ENCODE data around the gene PSORS1C1. TPM values are rescaled to one million over a fixed set of nuclear protein-coding genes. Genes with fewer than 3 reads are reported as not detected.

The PSORS1C1 gene
- total and polyA plus RNA-seq, 4 donors: 1.1 to 10.8 (median 2.5) TPM

GRCh38 chr6:31096215-31096614 is 18.4 kb upstream of the PSORS1C1 start:
- WGBS, 2 donors: 81 to 89% methylated on average over 3 of the region's 3 CpGs
- H3K27ac ChIP-seq (ENCODE audit: low read depth in 1 of 2, low read length in 1 of 2): no peak overlapping the region
- H3K9ac ChIP-seq (ENCODE audit: insufficient read depth in 1 of 2, low read length in 2 of 2): no peak overlapping the region
- no peaks in the 10 kb centered on the region for H3K27me3 ChIP-seq (ENCODE audit: control insufficient read depth in 3 of 3, insufficient read depth in 3 of 3, low read length in 2 of 3)
- DNase-seq: no peak
- no peak overlapping the region for H3K4me3 ChIP-seq
- H3K9me3 ChIP-seq (ENCODE audit: control insufficient read depth in 4 of 4, insufficient read depth in 3 of 4, low read length in 3 of 4): no peaks in the 10 kb centered on the region
- no peak for ATAC-seq (ENCODE audit: insufficient read depth, low FRiP score)
- no peak for TF ChIP-seq CTCF (IDR thresholded peaks at IDR 0.05; ENCODE audit: control extremely low read depth, extremely low read depth)
- H3K4me1 ChIP-seq (ENCODE audit: control insufficient read depth in 5 of 5, insufficient read depth in 5 of 5, low read length in 5 of 5): peaks cover 0 to 7% (median 0%) of the 10 kb centered on the region in 5 donors
- H3K36me3 ChIP-seq (ENCODE audit: control insufficient read depth in 4 of 4, insufficient read depth in 4 of 4, low read length in 4 of 4): no peaks in the 10 kb centered on the region

GRCh38 chr6:31096656-31097055 is 17.9 kb upstream of the PSORS1C1 start:
- DNase-seq (no peak), ATAC-seq (ENCODE audit: insufficient read depth, low FRiP score) (no peak)
- no peak for TF ChIP-seq CTCF (IDR thresholded peaks at IDR 0.05; ENCODE audit: control extremely low read depth, extremely low read depth)
- Histone ChIP-seq H3K27me3 (ENCODE audit: control insufficient read depth in 3 of 3, insufficient read depth in 3 of 3, low read length in 2 of 3) (no peaks in the 10 kb centered on the region), H3K9ac (ENCODE audit: insufficient read depth in 1 of 2, low read length in 2 of 2) (no peak overlapping the region), H3K4me1 (ENCODE audit: control insufficient read depth in 5 of 5, insufficient read depth in 5 of 5, low read length in 5 of 5) (peaks cover 0 to 7% (median 0%) of the 10 kb centered on the region in 5 donors), H3K36me3 (ENCODE audit: control insufficient read depth in 4 of 4, insufficient read depth in 4 of 4, low read length in 4 of 4) (no peaks in the 10 kb centered on the region), H3K27ac (ENCODE audit: low read depth in 1 of 2, low read length in 1 of 2) (no peak overlapping the region), H3K4me3 (no peak overlapping the region), H3K9me3 (ENCODE audit: control insufficient read depth in 4 of 4, insufficient read depth in 3 of 4, low read length in 3 of 4) (no peaks in the 10 kb centered on the region)
- WGBS, 2 donors: 61 to 68% methylated on average over 5 of the region's 5 CpGs

GRCh38 chr6:31098449-31098938 is 16.1 kb upstream of the PSORS1C1 start:
- TF ChIP-seq CTCF (IDR thresholded peaks at IDR 0.05; ENCODE audit: control extremely low read depth, extremely low read depth): no peak
- no peaks in the 10 kb centered on the region for H3K36me3 ChIP-seq (ENCODE audit: control insufficient read depth in 4 of 4, insufficient read depth in 4 of 4, low read length in 4 of 4)
- no peaks in the 10 kb centered on the region for H3K27me3 ChIP-seq (ENCODE audit: control insufficient read depth in 3 of 3, insufficient read depth in 3 of 3, low read length in 2 of 3)
- peaks cover 0 to 9% (median 0%) of the 10 kb centered on the region in 5 donors for H3K4me1 ChIP-seq (ENCODE audit: control insufficient read depth in 5 of 5, insufficient read depth in 5 of 5, low read length in 5 of 5)
- no peak overlapping the region for H3K9ac ChIP-seq (ENCODE audit: insufficient read depth in 1 of 2, low read length in 2 of 2)
- H3K4me3 ChIP-seq: no peak overlapping the region
- H3K27ac ChIP-seq (ENCODE audit: low read depth in 1 of 2, low read length in 1 of 2): no peak overlapping the region
- no peaks in the 10 kb centered on the region for H3K9me3 ChIP-seq (ENCODE audit: control insufficient read depth in 4 of 4, insufficient read depth in 3 of 4, low read length in 3 of 4)
- 89 to 95% methylated on average over 4 of the region's 4 CpGs for WGBS, 2 donors
- DNase-seq (no peak), ATAC-seq (ENCODE audit: insufficient read depth, low FRiP score) (no peak)

GRCh38 chr6:31103136-31103535 is 11.5 kb upstream of the PSORS1C1 start:
- no peaks in the 10 kb centered on the region for H3K36me3 ChIP-seq (ENCODE audit: control insufficient read depth in 4 of 4, insufficient read depth in 4 of 4, low read length in 4 of 4)
- no peak for TF ChIP-seq CTCF (IDR thresholded peaks at IDR 0.05; ENCODE audit: control extremely low read depth, extremely low read depth)
- no peak overlapping the region for H3K9ac ChIP-seq (ENCODE audit: insufficient read depth in 1 of 2, low read length in 2 of 2)
- no peaks in the 10 kb centered on the region for H3K27me3 ChIP-seq (ENCODE audit: control insufficient read depth in 3 of 3, insufficient read depth in 3 of 3, low read length in 2 of 3)
- H3K27ac ChIP-seq (ENCODE audit: low read depth in 1 of 2, low read length in 1 of 2): no peak overlapping the region
- 99 to 100% methylated on average over 2 of the region's 2 CpGs for WGBS, 2 donors
- no peak for ATAC-seq (ENCODE audit: insufficient read depth, low FRiP score)
- peaks cover 0 to 2% (median 0%) of the 10 kb centered on the region in 4 donors for H3K9me3 ChIP-seq (ENCODE audit: control insufficient read depth in 4 of 4, insufficient read depth in 3 of 4, low read length in 3 of 4)
- no peak for DNase-seq
- no peak overlapping the region for H3K4me3 ChIP-seq
- peaks cover 0 to 2% (median 0%) of the 10 kb centered on the region in 5 donors for H3K4me1 ChIP-seq (ENCODE audit: control insufficient read depth in 5 of 5, insufficient read depth in 5 of 5, low read length in 5 of 5)

Measured in lung (tissue), 12 donors.